Tibial artery (tissue), 4 donors: Measurements from ENCODE around the gene NOS3.

Source experiments
- DNase-seq, 2 donors: peaks; one replicate each; pipeline ENCODE4 v3.0.0-alpha.2; 2019
- H3K27ac ChIP-seq, 2 donors: fragments of 200-600 bp; sonication (generic) in 1 of 2; 1 replicate in 1 of 2; 2 replicates in 1 of 2; pipeline ENCODE4 v1.5.1; 2018 to 2019; ENCODE audit warnings: mild to moderate bottlenecking in 1 of 2
- H3K27me3 ChIP-seq, 2 donors: fragments of 200-600 bp; sonication (generic) in 1 of 2; one replicate each; pipeline versions ENCODE4 v1.5.1 to v1.6.0; 2016 to 2019
- H3K36me3 ChIP-seq, 3 donors: fragments of 200-600 bp; sonication (generic) in 2 of 3; one replicate each; pipeline ENCODE4 v1.5.1; 2016 to 2019; ENCODE audit warnings: mild to moderate bottlenecking in 2 of 3
- H3K4me1 ChIP-seq, 4 donors: fragments of 200-600 bp; sonication (generic) in 2 of 4; 1 replicate in 3 of 4; 2 replicates in 1 of 4; pipeline ENCODE4 v1.5.1; 2016 to 2019
- H3K4me3 ChIP-seq, 2 donors: fragments of 200-600 bp; sonication (generic) in 1 of 2; 1 replicate in 1 of 2; 2 replicates in 1 of 2; pipeline ENCODE4 v1.5.1; 2018 to 2019; ENCODE audit warnings: mild to moderate bottlenecking in 2 of 2
- H3K9me3 ChIP-seq, 3 donors: fragments of 200-600 bp; sonication (generic) in 1 of 3; one replicate each; pipeline ENCODE4 v1.5.1; 2016 to 2019
- intact Hi-C: fragments of 100-400 bp; cut with DNase I; formaldehyde crosslinking; loops from one replicate; pipeline ENCODE4 v1.15.0; 2023; ENCODE audit warnings: low total_unique reads
- TF ChIP-seq, protein P1 (sequence below), 2 experiments: fragments of 200-600 bp in 1 of 2; fragments of 450-650 bp in 1 of 2; IDR thresholded peaks; one replicate each; pipeline ENCODE4 v1.5.1; 2017 to 2019; ENCODE audit warnings: antibody characterized with exemption in 2 of 2, mild to moderate bottlenecking in 1 of 2, moderate library complexity in 1 of 2

The NOS3 gene

DNA sequence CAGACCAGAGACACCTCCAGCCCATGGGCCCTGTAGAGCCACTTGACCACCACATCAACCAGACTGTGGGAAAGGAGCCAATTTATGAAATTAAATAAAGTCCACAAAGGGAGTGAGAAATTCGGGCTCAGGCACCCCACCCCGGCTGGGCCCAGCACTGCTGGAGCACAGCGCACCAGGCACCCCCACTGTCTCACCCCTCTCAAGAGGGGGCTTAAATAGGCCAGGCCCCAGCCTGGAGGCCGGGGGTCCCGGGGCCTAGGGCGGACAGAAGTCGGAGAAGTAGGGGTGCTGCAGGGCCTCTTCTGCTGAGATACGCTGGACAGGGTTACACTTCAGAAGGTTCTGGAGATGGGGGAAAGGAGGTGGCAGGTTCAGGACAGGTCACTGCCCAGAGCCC lies 62.9 kb downstream of the NOS3 start:
- H3K27me3 ChIP-seq: peaks cover 0 to 20% of the 10 kb centered on the region in 2 donors

DNA sequence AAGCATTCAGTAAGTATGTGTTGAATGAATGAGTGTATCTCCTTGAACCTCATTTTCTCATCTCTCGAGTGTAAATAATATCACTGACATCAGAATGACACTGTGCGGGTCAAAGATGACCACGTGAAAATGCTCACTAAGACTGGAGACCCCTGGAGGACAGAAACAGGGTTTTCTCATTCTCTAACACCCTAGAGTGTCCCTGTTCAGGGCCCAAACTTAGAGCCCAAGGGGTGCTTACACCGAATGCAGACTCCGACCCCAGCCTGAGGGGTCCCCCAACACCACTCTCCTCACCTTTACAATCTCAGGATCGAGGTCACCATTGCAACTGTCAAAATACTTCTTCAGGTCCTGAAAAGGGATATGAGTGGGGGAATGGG lies 65.5 kb downstream of the NOS3 start:
- Histone ChIP-seq H3K4me3 (no peak overlapping the region), H3K27ac (no peak overlapping the region), H3K36me3 (peaks cover 0 to 12% (median 0%) of the 10 kb centered on the region in 3 donors), H3K9me3 (no peaks in the 10 kb centered on the region), H3K4me1 (peaks cover 0 to 35% (median 31%) of the 10 kb centered on the region in 4 donors), H3K27me3 (no peaks in the 10 kb centered on the region)
- TF ChIP-seq, protein P1, sequence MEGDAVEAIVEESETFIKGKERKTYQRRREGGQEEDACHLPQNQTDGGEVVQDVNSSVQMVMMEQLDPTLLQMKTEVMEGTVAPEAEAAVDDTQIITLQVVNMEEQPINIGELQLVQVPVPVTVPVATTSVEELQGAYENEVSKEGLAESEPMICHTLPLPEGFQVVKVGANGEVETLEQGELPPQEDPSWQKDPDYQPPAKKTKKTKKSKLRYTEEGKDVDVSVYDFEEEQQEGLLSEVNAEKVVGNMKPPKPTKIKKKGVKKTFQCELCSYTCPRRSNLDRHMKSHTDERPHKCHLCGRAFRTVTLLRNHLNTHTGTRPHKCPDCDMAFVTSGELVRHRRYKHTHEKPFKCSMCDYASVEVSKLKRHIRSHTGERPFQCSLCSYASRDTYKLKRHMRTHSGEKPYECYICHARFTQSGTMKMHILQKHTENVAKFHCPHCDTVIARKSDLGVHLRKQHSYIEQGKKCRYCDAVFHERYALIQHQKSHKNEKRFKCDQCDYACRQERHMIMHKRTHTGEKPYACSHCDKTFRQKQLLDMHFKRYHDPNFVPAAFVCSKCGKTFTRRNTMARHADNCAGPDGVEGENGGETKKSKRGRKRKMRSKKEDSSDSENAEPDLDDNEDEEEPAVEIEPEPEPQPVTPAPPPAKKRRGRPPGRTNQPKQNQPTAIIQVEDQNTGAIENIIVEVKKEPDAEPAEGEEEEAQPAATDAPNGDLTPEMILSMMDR (IDR thresholded peaks at IDR 0.05): no peak
- DNase-seq: no peak
- intact Hi-C loops: no loop called here

More for the DNA sequence above, 62.9 kb downstream of the NOS3 start:
- TF ChIP-seq, protein P1 (IDR thresholded peaks at IDR 0.05): no peak
- intact Hi-C loops: no loop called here
- Histone ChIP-seq H3K36me3 (peaks cover 0 to 12% (median 0%) of the 10 kb centered on the region in 3 donors), H3K4me3 (no peak overlapping the region), H3K27ac (no peak overlapping the region), H3K4me1 (peaks cover 0 to 26% (median 19%) of the 10 kb centered on the region in 4 donors), H3K9me3 (no peaks in the 10 kb centered on the region)
- DNase-seq: no peak

DNA sequence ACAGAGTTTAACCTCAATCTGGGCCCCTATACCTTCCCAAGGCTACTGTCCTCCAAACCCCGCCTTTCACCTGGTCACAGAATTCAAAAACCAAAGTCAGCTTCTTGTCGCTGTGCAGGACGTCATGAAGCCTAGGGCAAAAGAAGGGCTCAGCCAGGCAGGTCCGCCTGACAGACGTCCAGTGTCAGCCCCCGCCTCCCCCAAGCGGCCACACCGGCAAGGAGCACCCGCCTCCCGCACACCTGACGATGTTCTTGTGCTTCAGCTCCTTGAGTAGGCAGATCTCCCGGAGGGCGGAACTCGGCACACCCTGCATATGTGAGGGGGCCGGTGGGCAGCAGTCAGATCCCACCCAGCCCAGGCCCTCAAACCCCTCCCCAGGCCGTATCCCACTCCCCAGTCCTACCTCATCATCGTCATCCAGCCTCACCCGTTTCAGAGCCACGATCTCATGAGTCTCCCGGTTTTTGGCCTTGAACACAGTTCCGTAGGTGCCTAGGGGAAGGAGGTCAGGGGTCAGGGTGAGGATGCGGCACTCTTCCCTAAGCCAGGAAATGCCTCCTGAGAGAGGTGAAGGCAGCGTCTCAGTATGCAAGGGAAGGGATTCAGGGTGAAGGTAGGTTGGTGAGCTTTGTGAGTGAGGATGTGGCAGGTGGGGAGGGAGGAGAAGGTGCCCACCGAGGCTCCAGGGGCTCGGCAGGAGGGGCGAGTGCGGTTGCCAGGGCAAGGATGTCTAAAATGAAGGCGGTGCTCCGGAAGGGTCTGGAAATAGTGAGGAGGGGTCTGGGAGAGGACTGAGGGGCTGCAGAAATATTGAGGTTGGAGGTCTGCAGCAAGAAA lies 66.1 kb downstream of the NOS3 start:
- TF ChIP-seq, protein P1 (IDR thresholded peaks at IDR 0.05): no peak
- peak overlapping the region in 1 of 2 donors; percentile 91 for H3K27ac ChIP-seq
- intact Hi-C loops: no loop called here
- H3K9me3 ChIP-seq: no peaks in the 10 kb centered on the region
- DNase-seq: no peak
- H3K4me1 ChIP-seq: peaks cover 0 to 41% (median 35%) of the 10 kb centered on the region in 4 donors
- no peaks in the 10 kb centered on the region for H3K27me3 ChIP-seq
- peak overlapping the region; percentile 65 to 81 for H3K4me3 ChIP-seq
- peaks cover 0 to 12% (median 0%) of the 10 kb centered on the region in 3 donors for H3K36me3 ChIP-seq

DNA sequence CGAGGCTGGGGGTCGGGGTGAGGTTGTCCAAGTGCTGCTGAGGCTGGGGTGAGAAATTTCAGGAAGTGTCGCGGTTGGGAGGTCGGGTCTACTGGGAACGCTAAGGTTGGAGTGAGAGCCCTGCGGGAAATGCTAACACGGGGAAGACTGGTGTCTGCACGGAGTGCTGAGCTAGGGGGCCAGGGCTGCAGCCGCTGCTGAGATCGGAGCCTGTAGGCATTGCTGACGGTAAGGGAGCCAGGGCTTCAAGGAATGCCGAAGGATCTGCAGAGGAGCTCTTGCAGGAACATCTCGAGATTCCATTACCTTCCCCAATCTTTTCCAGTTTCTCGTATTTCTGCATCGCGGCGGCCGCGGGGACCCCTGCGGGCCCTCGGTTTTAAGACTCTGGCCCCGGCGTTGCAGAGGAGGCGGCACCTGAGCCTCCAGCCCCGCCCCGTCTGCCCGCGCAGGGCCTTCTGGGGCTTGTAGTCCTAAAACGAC lies 66.7 kb downstream of the NOS3 start, which contains the start of gene CDK5:
CDK5 (minus strand) TSS at position 392 of the 483 bp plus-strand sequence; CDS start at position 343, 49 bp downstream.
- no peaks in the 10 kb centered on the region for H3K27me3 ChIP-seq
- intact Hi-C loops: no loop called here
- TF ChIP-seq, protein P1 (IDR thresholded peaks at IDR 0.05): no peak
- no peaks in the 10 kb centered on the region for H3K9me3 ChIP-seq
- H3K4me3 ChIP-seq: peak within 1 kb of the TSS; percentile 65 to 81
- H3K27ac ChIP-seq: peak within 1 kb of the TSS; percentile 91 to 98
- H3K4me1 ChIP-seq: peaks cover 0 to 48% (median 42%) of the 10 kb centered on the region in 4 donors
- H3K36me3 ChIP-seq: peaks cover 0 to 12% (median 0%) of the 10 kb centered on the region in 3 donors
- DNase-seq: no peak

DNA sequence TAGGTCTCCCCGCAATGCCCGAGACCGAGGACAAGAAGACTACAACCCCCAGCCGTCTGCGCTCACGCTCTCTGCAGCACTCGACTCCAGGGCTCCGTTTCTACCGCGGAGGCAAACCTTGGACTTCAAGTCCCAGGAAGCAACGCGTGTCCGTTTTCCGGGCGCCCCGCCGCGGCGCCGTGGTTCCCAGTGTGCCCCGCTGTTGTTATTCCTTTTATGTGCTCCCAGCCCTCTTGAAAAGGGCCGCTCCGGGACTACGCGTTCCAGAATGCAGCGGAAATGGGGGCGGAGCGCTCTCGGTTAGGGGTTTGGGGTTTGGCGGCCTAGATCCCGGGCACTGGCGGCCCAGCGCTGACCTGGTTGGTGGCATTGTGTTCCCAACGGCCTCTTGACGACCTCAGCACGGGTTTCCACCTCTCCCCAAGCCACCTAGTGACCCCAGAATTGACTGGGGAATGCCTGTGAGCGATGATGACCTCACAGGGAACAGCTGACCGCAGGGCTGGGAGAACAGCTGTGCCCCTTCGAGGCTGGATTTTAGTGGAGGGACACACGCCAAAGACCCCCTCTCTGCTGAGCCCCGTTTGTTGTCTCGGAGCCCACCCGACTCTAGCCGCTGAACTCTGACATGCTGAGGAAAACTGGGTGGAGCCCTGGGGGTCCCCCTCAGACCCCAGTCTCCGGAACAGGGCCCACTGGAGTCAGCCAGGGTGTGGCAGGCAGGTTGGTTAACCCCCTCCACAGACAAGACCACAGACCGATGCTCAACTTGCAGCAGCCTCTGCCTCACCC lies 67.4 kb downstream of the NOS3 start:
- Histone ChIP-seq H3K27ac (peak overlapping the region; percentile 91 to 98), H3K4me3 (peak overlapping the region; percentile 65 to 81), H3K36me3 (peaks cover 0 to 10% (median 0%) of the 10 kb centered on the region in 3 donors), H3K27me3 (no peaks in the 10 kb centered on the region), H3K4me1 (peaks cover 0 to 54% (median 48%) of the 10 kb centered on the region in 4 donors), H3K9me3 (no peaks in the 10 kb centered on the region)
- intact Hi-C loops: loop anchor here (2.0 kb wide), 2 partner anchors 29 kb away; partner anchors contain the start of genes ABCB8 and AGAP3
- peak; percentile 99 to 100 for DNase-seq
- TF ChIP-seq, protein P1 (IDR thresholded peaks at IDR 0.05): no peak
